C1 segment of cervical spinal cord (tissue), 14 donors: Measurements from ENCODE around the gene CDC42EP4.

ENCODE experiments used
- DNase-seq, 14 donors: peaks; one replicate each; lab custom pipeline; 2025; lab: John Stamatoyannopoulos, UW

CDC42EP4 gene

GRCh38 chr17:73301369-73301768, 10.4 kb downstream of the CDC42EP4 start:
- DNase-seq, result no peak

- no peak for DNase-seq
Measured at GRCh38 chr17:73300392-73300791, 11.4 kb downstream of the CDC42EP4 start.

- DNase-seq, result peak in 1 of 14 donors; percentile 8
Measured at GRCh38 chr17:73297934-73298861, 13.6 kb downstream of the CDC42EP4 start.

- peak in 7 of 14 donors; percentile 13 to 67 (median 21) for DNase-seq
Measured at GRCh38 chr17:73293480-73293911, 18.3 kb downstream of the CDC42EP4 start.

- DNase-seq, result peak in 1 of 14 donors; percentile 31
Measured at GRCh38 chr17:73293031-73293430, 18.8 kb downstream of the CDC42EP4 start.

- DNase-seq, result peak in 8 of 14 donors; percentile 20 to 76 (median 32)
Measured at GRCh38 chr17:73292031-73292531, 19.7 kb downstream of the CDC42EP4 start.

GRCh38 chr17:73291260-73291801, 20.5 kb downstream of the CDC42EP4 start:
- peak in 1 of 14 donors; percentile 56 for DNase-seq

GRCh38 chr17:73290399-73291259, 21.2 kb downstream of the CDC42EP4 start:
- no peak for DNase-seq

- no peak for DNase-seq
Measured at GRCh38 chr17:73289549-73290254, 22.1 kb downstream of the CDC42EP4 start.

- peak in 1 of 14 donors; percentile 46 for DNase-seq
Measured at GRCh38 chr17:73288534-73289302, 23.1 kb downstream of the CDC42EP4 start.

GRCh38 chr17:73286863-73287296, 24.9 kb downstream of the CDC42EP4 start:
- no peak for DNase-seq

GRCh38 chr17:73285916-73286862, 25.6 kb downstream of the CDC42EP4 start:
- peak in 2 of 14 donors; percentile 11 to 58 for DNase-seq

GRCh38 chr17:73285603-73285908, 26.2 kb downstream of the CDC42EP4 start:
- DNase-seq, result no peak

GRCh38 chr17:73284906-73285602, 26.7 kb downstream of the CDC42EP4 start:
- no peak for DNase-seq

GRCh38 chr17:73284354-73284753, 27.4 kb downstream of the CDC42EP4 start:
- DNase-seq, result no peak

GRCh38 chr17:73283841-73284282, 27.9 kb downstream of the CDC42EP4 start:
- DNase-seq, result peak in 6 of 14 donors; percentile 13 to 61 (median 52)

GRCh38 chr17:73283250-73283649, 28.6 kb downstream of the CDC42EP4 start:
- DNase-seq, result no peak

- DNase-seq, result no peak
Measured at GRCh38 chr17:73282629-73283028, 29.2 kb downstream of the CDC42EP4 start.
